Heart left ventricle (tissue), 16 donors: ENCODE data around the gene FAHD2A. TPM values are rescaled to one million over a fixed set of nuclear protein-coding genes. Genes with fewer than 3 reads are reported as not detected.
A peak's percentile ranks its signal among the peaks of the same experiment; 100 is the strongest.

ENCODE experiments used
- ATAC-seq, 4 donors: fragments of 200-7000 bp; cut with Tn5 transposase; one replicate each; pipeline ENCODE4 v1.9.1; 2020 to 2022; ENCODE audit warnings: moderate library complexity in 4 of 4, mild to moderate bottlenecking in 3 of 4, moderate number of reproducible peaks in 1 of 4
- DNase-seq, 5 donors: peaks; one replicate each; pipeline ENCODE4 v3.0.0-alpha.2; 2020
- H3K27ac ChIP-seq, 12 donors: fragments of 200-600 bp; sonication (generic) in 4 of 12; one replicate each; pipeline versions ENCODE4 v1.5.0 to v1.8.0; 2016 to 2022; ENCODE audit warnings: mild to moderate bottlenecking in 2 of 12
- H3K27me3 ChIP-seq, 9 donors: fragments of 200-600 bp; sonication (generic) in 2 of 9; one replicate each; pipeline versions ENCODE4 v1.5.1 to v1.8.0; 2016 to 2022; ENCODE audit warnings: mild to moderate bottlenecking in 3 of 9
- H3K36me3 ChIP-seq, 9 donors: fragments of 200-600 bp; sonication (generic) in 2 of 9; one replicate each; pipeline versions ENCODE4 v1.5.0 to v1.8.0; 2018 to 2022; ENCODE audit warnings: mild to moderate bottlenecking in 2 of 9
- H3K4me1 ChIP-seq, 12 donors: fragments of 200-600 bp; sonication (generic) in 4 of 12; one replicate each; pipeline versions ENCODE4 v1.5.0 to v1.8.0; 2016 to 2022; ENCODE audit warnings: mild to moderate bottlenecking in 3 of 12
- H3K4me3 ChIP-seq, 12 donors: fragments of 200-600 bp; sonication (generic) in 4 of 12; one replicate each; pipeline versions ENCODE4 v1.5.0 to v1.8.0; 2017 to 2022; ENCODE audit warnings: mild to moderate bottlenecking in 9 of 12, moderate library complexity in 4 of 12
- H3K9me3 ChIP-seq, 12 donors: fragments of 200-600 bp; sonication (generic) in 4 of 12; one replicate each; pipeline versions ENCODE4 v1.5.0 to v1.8.0; 2016 to 2022; ENCODE audit warnings: mild to moderate bottlenecking in 1 of 12
- CTCF ChIP-seq, 12 donors: fragments of 200-600 bp; sonication (generic) in 4 of 12; IDR thresholded peaks; one replicate each; pipeline versions ENCODE4 v1.5.0 to v1.8.0; 2018 to 2022; ENCODE audit warnings: antibody characterized with exemption in 12 of 12, mild to moderate bottlenecking in 5 of 12
- POLR2A ChIP-seq, 2 donors: fragments of 450-650 bp; IDR thresholded peaks; one replicate each; pipeline ENCODE4 v1.6.1; 2017; ENCODE audit warnings: antibody characterized with exemption in 2 of 2, mild to moderate bottlenecking in 2 of 2, moderate library complexity in 2 of 2
- WGBS, 4 donors: extraction: QIAGEN DNeasy Blood & Tissue Kit in 2 of 4; methylation state at CpG; one replicate each; pipeline versions ENCODE4 v1.1.5 to v1.1.7; 2013 to 2018; 5-methylcytosine and 5-hydroxymethylcytosine counted together
- intact Hi-C, 10 donors: fragments of 100-400 bp; cut with DNase I; formaldehyde crosslinking; loops; one replicate each; pipeline versions ENCODE4 v1.11.1 to v1.14.2; 2022
- polyA plus RNA-seq, 2 donors: library from polyadenylated mRNA; stranded (reverse); fragments of 200-250 nt; gene quantifications; one replicate each; pipeline ENCODE4 v1.2.3, GENCODE V29; 2013
- total RNA-seq, 9 donors: library from RNA; depleted of rRNA in 2 of 9; stranded (reverse); fragments of >200 nt in 2 of 9; fragmentation: NEBNext Ultra II Directional in 3 of 9; extraction: Animal tissue kit (Norgen Biotek cat#: 25700) in 3 of 9; gene quantifications; one replicate each; pipeline versions ENCODE4 v1.1.0 to v1.2.4, GENCODE V29; 2016 to 2023
- donor health status: ischemic (EF 13 %, LVEDD 7.1; RV severe dilation, severe dysfunction).
- donor health status: healthy with polysubstance abuse.
- donor health status: DM: no; HTN: yes; CAD: no.
- donor health status: DM: no; HTN: no; CAD: no.
- donor health status: ischemic (EF 25% LVEDD 6.9; RV normal size, moderate dysfunction).
- donor health status: ischemic (EF 25% LVEDD 5.7; RV mildly dilated, moderate dysfunction).
- donor health status: healthy.
- donor health status: DM: yes; HTN: yes; CAD: no.
- donor health status: ischemic (EF 35%, LVEDD 5.7; RV mildly dilated, moderate dysfunction).
- donor health status: nonischemic (EF 11% LVEDD 7.7; RV severe dilation, severe dysfunction).
- donor health status: DM: yes; HTN: yes; CAD: no.
- donor health status: PGD.
- donor health status: ischemic (EF 29% LVEDD 5.4; RV normal size, mild dysfunction).
- donor health status: nonischemic (EF 23%, LVEDD 6.1; RV moderate dilation, normal function).

The FAHD2A gene
- total and polyA plus RNA-seq, 11 donors = 26.2 to 51.7 (median 34.6) TPM

- 84 to 93% (median 86%) methylated on average over 6 of the region's 6 CpGs for WGBS, 4 donors
- intact Hi-C loops = no loop called here
- peaks cover 0 to 13% (median 0%) of the 10 kb centered on the region in 12 donors for H3K4me1 ChIP-seq
- H3K27ac ChIP-seq = no peak overlapping the region
- ATAC-seq (no peak), DNase-seq (no peak)
- H3K27me3 ChIP-seq = no peaks in the 10 kb centered on the region
- TF ChIP-seq CTCF (IDR thresholded peaks at IDR 0.05) (no peak), POLR2A (IDR thresholded peaks at IDR 0.05) (no peak)
- no peak overlapping the region for H3K4me3 ChIP-seq
- H3K9me3 ChIP-seq = peaks cover 0 to 5% (median 0%) of the 10 kb centered on the region in 12 donors
- no peaks in the 10 kb centered on the region for H3K36me3 ChIP-seq
These were observed 44.7 kb upstream of the FAHD2A start for GRCh38 chr2:95357717-95358280.

- ATAC-seq = peak in 1 of 4 donors; percentile 71
- no peak for DNase-seq
- Histone ChIP-seq H3K9me3 (peaks cover 0 to 5% (median 0%) of the 10 kb centered on the region in 12 donors), H3K27me3 (no peaks in the 10 kb centered on the region), H3K36me3 (no peaks in the 10 kb centered on the region), H3K4me1 (peaks cover 0 to 13% (median 0%) of the 10 kb centered on the region in 12 donors), H3K27ac (no peak overlapping the region), H3K4me3 (no peak overlapping the region)
- WGBS, 4 donors = 67 to 85% (median 74%) methylated on average over 3 of the region's 3 CpGs
- intact Hi-C loops = no loop called here
- TF ChIP-seq POLR2A (IDR thresholded peaks at IDR 0.05) = no peak
- TF ChIP-seq CTCF (IDR thresholded peaks at IDR 0.05) = no peak
These were observed 43.5 kb upstream of the FAHD2A start for GRCh38 chr2:95359031-95359430.

GRCh38 chr2:95359501-95359930 is 43.0 kb upstream of the FAHD2A start:
- intact Hi-C loops = no loop called here
- H3K9me3 ChIP-seq = peaks cover 0 to 5% (median 0%) of the 10 kb centered on the region in 12 donors

More at GRCh38 chr2:95359501-95359930, 43.0 kb upstream of the FAHD2A start:
- H3K36me3 ChIP-seq = no peaks in the 10 kb centered on the region
- no peak overlapping the region for H3K4me3 ChIP-seq
- H3K27me3 ChIP-seq = no peaks in the 10 kb centered on the region
- DNase-seq (peak in 1 of 5 donors; percentile 23), ATAC-seq (peak in 1 of 4 donors; percentile 25)
- TF ChIP-seq POLR2A (IDR thresholded peaks at IDR 0.05) = no peak
- TF ChIP-seq CTCF (IDR thresholded peaks at IDR 0.05) = no peak
- H3K4me1 ChIP-seq = peaks cover 0 to 13% (median 0%) of the 10 kb centered on the region in 12 donors
- H3K27ac ChIP-seq = no peak overlapping the region
- 76 to 90% (median 83%) methylated on average over 5 of the region's 5 CpGs for WGBS, 4 donors
